HG02943 (cell line): ENCODE data around the gene RNF166.
"Not testable (repeated sequence)": the region's sequence is repeated elsewhere in the genome, so short reads cannot be mapped to it uniquely, and the experiment has no call there.

ENCODE experiments used
- ATAC-seq: cut with Tn5 transposase; IDR thresholded peaks from one replicate; pipeline ENCODE4 v1.9.1; 2021; ENCODE audit warnings: mild to moderate bottlenecking, low read depth, moderate library complexity; ENCODE audit not compliant: unreplicated experiment

RNF166 gene

GRCh38 chr16:88680554-88681083 lies 25.6 kb downstream of the RNF166 start:
- ATAC-seq, result no peak

- no peak for ATAC-seq
Measured at GRCh38 chr16:88678224-88678979, 27.8 kb downstream of the RNF166 start.

- ATAC-seq, result no peak
Measured at GRCh38 chr16:88677721-88678120, 28.5 kb downstream of the RNF166 start.

GRCh38 chr16:88676502-88677242 lies 29.5 kb downstream of the RNF166 start:
- no peak for ATAC-seq

GRCh38 chr16:88673716-88674379 lies 32.4 kb downstream of the RNF166 start:
- ATAC-seq, result no peak

- ATAC-seq, result no peak
Measured at GRCh38 chr16:88672776-88673175, 33.4 kb downstream of the RNF166 start.

- ATAC-seq, result no peak
Measured at GRCh38 chr16:88671806-88672205, 34.4 kb downstream of the RNF166 start.

GRCh38 chr16:88669980-88670379 lies 36.2 kb downstream of the RNF166 start:
- no peak for ATAC-seq

GRCh38 chr16:88669493-88669892 lies 36.7 kb downstream of the RNF166 start:
- not testable (repeated sequence) for ATAC-seq

- no peak for ATAC-seq
Measured at GRCh38 chr16:88667461-88667860, 38.7 kb downstream of the RNF166 start.

GRCh38 chr16:88665570-88665969 lies 40.6 kb downstream of the RNF166 start:
- no peak for ATAC-seq

GRCh38 chr16:88665148-88665547 lies 41.1 kb downstream of the RNF166 start:
- no peak for ATAC-seq

GRCh38 chr16:88662843-88663606 lies 43.2 kb downstream of the RNF166 start, which contains the start of gene MVD:
TSS of gene MVD (minus strand) at chr16:88663091. CDS start at chr16:88663080, 11 bp downstream.
- ATAC-seq, result peak; percentile 91

- ATAC-seq, result no peak
Measured at GRCh38 chr16:88662222-88662842, 43.9 kb downstream of the RNF166 start.

- no peak for ATAC-seq
Measured at GRCh38 chr16:88661468-88661867, 44.7 kb downstream of the RNF166 start.

- no peak for ATAC-seq
Measured at GRCh38 chr16:88659160-88659559, 47.0 kb downstream of the RNF166 start.

- no peak for ATAC-seq
Measured at GRCh38 chr16:88658714-88659113, 47.5 kb downstream of the RNF166 start.

GRCh38 chr16:88657371-88657770 lies 48.8 kb downstream of the RNF166 start:
- ATAC-seq, result no peak

GRCh38 chr16:88656291-88656980 lies 49.8 kb downstream of the RNF166 start:
- ATAC-seq, result no peak
